GM21529 (cell line): Measurements from ENCODE around the gene UGT1A8.
"Not testable (repeated sequence)": the region's sequence is repeated elsewhere in the genome, so short reads cannot be mapped to it uniquely, and the experiment has no call there.

Source experiments
- ATAC-seq: cut with Tn5 transposase; IDR thresholded peaks from one replicate; pipeline ENCODE4 v1.9.1; 2021; ENCODE audit not compliant: unreplicated experiment

Gene UGT1A8

GRCh38 chr2:233617476-233617875 is at the start of gene UGT1A8:
Gene UGT1A8 (plus strand): TSS chr2:233617633. CDS start chr2:233617708, 75 bp downstream.
- not testable (repeated sequence) for ATAC-seq

- no peak for ATAC-seq
Measured at GRCh38 chr2:233571001-233571400, 46.4 kb upstream of the UGT1A8 start.

- ATAC-seq: no peak
Measured at GRCh38 chr2:233571462-233571861, 46.0 kb upstream of the UGT1A8 start.

GRCh38 chr2:233572468-233572867 is 45.0 kb upstream of the UGT1A8 start:
- ATAC-seq: no peak

- not testable (repeated sequence) for ATAC-seq
Measured at GRCh38 chr2:233577341-233577740, 40.1 kb upstream of the UGT1A8 start.

- not testable (repeated sequence) for ATAC-seq
Measured at GRCh38 chr2:233583217-233583965, 34.0 kb upstream of the UGT1A8 start.

- no peak for ATAC-seq
Measured at GRCh38 chr2:233584210-233584609, 33.2 kb upstream of the UGT1A8 start.

- ATAC-seq: no peak
Measured at GRCh38 chr2:233588400-233588799, 29.0 kb upstream of the UGT1A8 start.

- ATAC-seq: not testable (repeated sequence)
Measured at GRCh38 chr2:233592706-233593105, 24.7 kb upstream of the UGT1A8 start.

- no peak for ATAC-seq
Measured at GRCh38 chr2:233593201-233593600, 24.2 kb upstream of the UGT1A8 start.

GRCh38 chr2:233597522-233597921 is 19.9 kb upstream of the UGT1A8 start:
- no peak for ATAC-seq

- no peak for ATAC-seq
Measured at GRCh38 chr2:233598952-233599351, 18.5 kb upstream of the UGT1A8 start.

- ATAC-seq: no peak
Measured at GRCh38 chr2:233600386-233600785, 17.0 kb upstream of the UGT1A8 start.

GRCh38 chr2:233602076-233602475 is 15.4 kb upstream of the UGT1A8 start:
- ATAC-seq: no peak

- ATAC-seq: no peak
Measured at GRCh38 chr2:233603520-233603919, 13.9 kb upstream of the UGT1A8 start.

- no peak for ATAC-seq
Measured at GRCh38 chr2:233604826-233605225, 12.6 kb upstream of the UGT1A8 start.

GRCh38 chr2:233605680-233606079 is 11.8 kb upstream of the UGT1A8 start:
- ATAC-seq: no peak

- ATAC-seq: no peak
Measured at GRCh38 chr2:233611284-233611683, 6.1 kb upstream of the UGT1A8 start.

GRCh38 chr2:233620204-233620603 is 2.8 kb downstream of the UGT1A8 start:
- no peak for ATAC-seq

- not testable (repeated sequence) for ATAC-seq
Measured at GRCh38 chr2:233621863-233622262, 4.4 kb downstream of the UGT1A8 start.

GRCh38 chr2:233627331-233628025 is 10.0 kb downstream of the UGT1A8 start:
- no peak for ATAC-seq

GRCh38 chr2:233636306-233636705 is 18.9 kb downstream of the UGT1A8 start, which contains the start of gene UGT1A10:
Gene UGT1A10 (plus strand): TSS chr2:233636448. CDS start chr2:233636523, 75 bp downstream.
- not testable (repeated sequence) for ATAC-seq
